GM19455 (cell line): ENCODE results near the gene TXNL4A.

Experiments
- ATAC-seq: cut with Tn5 transposase; IDR thresholded peaks from one replicate; pipeline ENCODE4 v1.9.1; 2021; ENCODE audit not compliant: unreplicated experiment

Gene TXNL4A

DNA sequence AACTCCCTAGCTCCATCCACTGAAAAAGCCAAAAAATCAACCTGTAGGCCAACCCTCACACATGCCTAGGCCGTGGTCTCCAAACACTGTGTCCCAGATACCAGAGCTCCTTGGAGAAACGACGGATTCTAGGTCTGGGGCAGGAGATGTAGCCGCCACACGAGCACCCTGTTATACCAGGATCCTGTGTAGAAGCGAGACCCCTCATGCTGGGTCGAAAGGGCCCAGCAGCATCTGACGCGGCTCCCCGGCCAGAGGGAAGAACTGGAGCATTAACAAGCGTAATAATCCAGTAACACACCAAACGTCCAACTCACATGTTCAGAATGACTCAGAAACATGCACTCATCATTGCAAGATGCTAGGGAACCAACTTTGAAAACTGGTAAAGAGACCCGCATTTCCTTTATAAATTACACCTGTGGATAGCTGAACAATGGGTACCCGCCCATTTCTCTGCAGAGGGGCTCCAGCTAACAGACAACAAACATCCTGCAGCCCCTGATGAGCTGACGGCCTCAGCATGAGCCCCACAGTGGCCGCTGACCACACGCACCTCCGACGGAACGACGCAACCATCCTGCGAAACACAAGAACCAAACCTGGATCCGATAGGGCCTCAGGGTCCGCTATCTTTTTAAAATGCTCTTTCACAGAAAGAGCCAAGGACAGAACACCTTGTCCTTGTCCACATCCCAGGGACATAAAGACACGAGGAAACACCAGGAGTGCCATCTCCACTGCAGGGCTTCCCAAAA is 51.1 kb downstream of the TXNL4A start:
- ATAC-seq: no peak

GRCh38 chr18:79936641-79937040 is 51.7 kb downstream of the TXNL4A start:
- no peak for ATAC-seq

GRCh38 chr18:79935925-79936324 is 52.4 kb downstream of the TXNL4A start:
- no peak for ATAC-seq

DNA sequence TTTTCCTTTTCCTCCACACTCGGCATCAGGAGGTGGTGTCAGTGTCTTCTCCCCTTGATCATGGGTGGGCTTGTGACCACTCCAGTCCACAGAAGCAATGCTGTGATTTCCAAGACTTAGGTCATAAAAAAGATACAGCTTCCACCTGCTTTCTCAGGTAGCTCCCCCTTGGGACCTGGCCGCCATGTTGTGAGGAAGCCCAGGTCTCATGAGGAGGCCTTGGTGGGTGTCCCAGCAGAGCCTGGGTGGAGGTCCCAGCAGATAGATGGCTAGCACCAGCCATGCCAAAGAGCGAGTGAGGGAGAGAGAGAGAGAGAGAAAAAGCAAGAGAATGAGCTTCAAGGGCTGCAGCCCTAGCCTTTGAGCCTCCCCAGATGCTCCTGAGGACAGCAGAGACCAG is 52.9 kb downstream of the TXNL4A start:
- ATAC-seq: no peak

DNA sequence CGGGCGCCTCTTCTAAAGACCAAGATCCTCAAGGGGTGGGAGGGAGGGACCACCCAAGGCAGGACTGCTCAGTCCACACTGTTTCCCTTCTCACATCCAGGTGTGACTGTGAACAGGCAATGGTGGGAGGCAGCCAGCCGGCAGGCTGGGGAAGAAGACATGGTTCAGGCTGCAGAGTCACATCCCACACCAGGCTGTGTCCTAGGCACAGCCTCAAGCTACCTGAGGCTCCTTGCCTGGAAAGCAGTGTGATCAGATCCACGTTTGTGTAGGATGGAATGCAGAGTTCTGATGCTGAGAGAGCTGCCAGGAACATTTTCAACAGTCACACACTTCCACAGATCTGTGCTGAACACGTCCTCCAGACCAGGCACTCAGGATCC is 53.3 kb downstream of the TXNL4A start:
- no peak for ATAC-seq

DNA sequence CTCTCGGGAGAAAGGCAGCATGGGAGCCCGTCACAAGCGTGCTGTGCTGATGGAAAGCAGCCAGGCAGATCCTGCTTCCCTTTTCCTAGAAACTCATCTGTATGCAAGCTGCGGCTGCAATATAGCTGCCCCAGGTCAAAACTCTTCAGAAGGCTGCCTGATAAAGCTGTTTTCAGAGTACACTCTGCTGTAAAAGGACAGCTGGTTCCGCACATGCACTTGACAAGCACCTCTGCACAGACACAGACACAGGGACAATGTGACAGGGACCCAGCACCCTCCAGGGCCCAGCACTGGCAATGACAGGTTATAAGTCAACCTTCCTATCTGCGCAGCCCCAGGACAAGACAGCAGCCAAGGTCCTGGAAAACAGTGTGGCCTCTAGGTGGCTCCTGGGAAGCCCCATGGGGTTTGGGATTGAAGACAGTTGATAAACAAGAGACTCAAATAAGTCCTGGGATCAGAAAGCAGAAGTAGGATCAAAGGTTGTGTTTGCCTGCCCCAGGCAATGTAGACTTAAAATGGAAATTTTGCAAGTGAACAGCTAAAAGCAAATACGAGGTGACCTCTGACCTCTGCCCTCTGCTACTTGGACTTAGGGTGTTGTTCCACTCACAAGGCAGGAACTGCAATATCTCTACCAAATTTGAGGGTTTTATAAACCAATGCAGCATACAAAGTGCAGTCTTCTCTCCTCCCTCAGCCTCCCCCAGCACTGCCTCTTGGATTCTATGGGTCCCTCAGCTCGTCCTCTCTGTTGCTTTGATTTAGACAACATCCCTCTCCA is 53.9 kb downstream of the TXNL4A start:
- ATAC-seq: no peak

GRCh38 chr18:79933765-79934164 is 54.6 kb downstream of the TXNL4A start:
- no peak for ATAC-seq

GRCh38 chr18:79932907-79933306 is 55.5 kb downstream of the TXNL4A start:
- ATAC-seq: no peak

GRCh38 chr18:79931475-79931874 is 56.9 kb downstream of the TXNL4A start:
- no peak for ATAC-seq

- no peak for ATAC-seq
Observed at GRCh38 chr18:79930020-79930642, 58.2 kb downstream of the TXNL4A start.

- no peak for ATAC-seq
Observed at GRCh38 chr18:79928563-79928960, 59.8 kb downstream of the TXNL4A start.

DNA sequence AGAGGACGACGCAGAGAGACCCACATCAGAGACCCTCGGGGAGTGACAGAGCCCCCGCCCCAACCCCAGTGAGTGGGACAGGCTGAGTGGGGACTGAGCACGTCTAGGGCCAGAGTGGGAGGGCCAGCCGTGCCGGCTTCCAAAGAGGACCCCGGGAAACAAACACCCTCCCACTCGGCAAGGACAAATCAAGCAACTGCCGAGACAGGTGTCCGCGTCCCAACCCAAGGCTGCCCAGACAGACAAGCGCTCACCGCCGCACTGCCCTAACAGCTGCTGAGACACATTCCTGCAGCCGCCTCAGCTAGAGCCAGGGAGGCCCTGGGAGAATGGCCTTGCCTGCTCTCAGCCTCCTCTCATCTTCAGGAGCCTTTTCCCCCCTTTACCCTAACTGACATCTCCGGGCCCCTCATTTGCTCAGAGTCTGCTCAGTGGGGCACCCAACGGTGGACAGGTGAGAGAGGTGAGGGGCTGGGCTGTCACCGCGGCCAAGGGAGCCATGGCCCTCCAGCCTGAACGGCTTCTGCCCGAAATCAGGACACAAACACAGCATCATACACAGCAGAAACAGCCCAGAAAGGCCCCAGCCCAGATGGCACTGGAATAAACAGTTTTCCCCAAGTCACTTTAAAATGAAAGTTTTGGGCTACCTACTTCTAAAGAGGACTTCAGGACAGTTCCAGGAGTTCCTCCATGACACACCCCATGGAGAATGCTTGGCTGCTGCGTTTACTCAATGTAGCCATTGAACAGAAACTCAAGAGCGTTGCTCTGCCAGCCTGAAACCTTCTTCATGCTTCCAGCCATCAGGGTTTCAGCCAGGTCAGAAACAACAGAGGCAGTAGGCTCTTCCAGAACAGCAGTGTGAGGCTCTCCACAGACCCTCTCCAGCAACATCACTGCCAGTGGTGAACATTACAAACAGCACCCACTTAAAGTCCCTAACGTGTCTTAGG is 60.5 kb downstream of the TXNL4A start:
- ATAC-seq: no peak

- no peak for ATAC-seq
Observed at GRCh38 chr18:79926715-79927606, 61.4 kb downstream of the TXNL4A start.

GRCh38 chr18:79926306-79926705 is 62.1 kb downstream of the TXNL4A start:
- ATAC-seq: no peak

DNA sequence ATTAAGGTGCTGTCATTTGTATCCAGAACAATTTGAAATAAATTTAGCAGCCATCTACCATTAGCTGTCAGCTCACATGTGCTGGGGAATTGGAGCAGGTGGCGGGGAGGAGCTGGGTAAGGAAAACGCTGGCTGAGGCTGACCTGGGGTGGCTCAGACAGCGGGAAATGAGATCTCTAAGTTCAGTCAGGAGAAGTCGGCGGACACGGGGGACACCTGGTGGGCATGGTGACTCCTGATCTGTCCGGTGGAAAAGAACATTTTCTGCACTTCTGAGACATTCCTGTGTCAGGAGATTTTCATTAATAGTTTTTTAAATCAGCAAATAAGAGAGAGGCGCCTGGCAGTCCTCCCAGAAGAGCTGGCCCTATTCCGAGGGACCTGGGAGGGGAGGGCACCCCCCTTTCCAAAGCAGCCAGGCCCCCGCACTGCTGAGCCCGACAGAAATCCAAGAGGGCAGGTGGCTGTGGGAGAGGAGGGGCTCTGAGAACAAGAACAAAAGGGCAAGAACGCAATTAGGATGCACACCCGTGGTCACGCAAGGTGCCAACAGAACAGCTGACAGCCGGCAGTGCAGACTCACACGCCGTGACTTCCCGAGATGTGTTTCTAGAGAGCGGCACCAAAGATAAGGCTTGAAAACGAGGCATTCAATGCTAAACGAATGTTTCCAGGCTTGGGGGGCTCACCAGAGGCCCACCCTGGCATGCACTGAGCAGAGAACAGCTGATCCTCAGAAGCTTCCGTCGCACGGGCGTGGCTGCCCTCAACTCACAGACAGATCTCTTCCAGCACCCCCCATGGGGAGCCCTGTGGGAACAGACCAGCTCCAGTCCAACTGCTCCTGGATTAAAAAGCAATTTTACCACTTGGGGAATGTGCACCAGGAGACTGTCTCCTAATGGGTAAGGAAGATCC is 63.3 kb downstream of the TXNL4A start:
- ATAC-seq: no peak

GRCh38 chr18:79923896-79924585 is 64.3 kb downstream of the TXNL4A start:
- ATAC-seq: no peak

GRCh38 chr18:79922971-79923411 is 65.4 kb downstream of the TXNL4A start:
- ATAC-seq: no peak
